Lower leg skin (tissue), 3 donors: ENCODE measurements around the gene SPATA33.
"Not testable (repeated sequence)": the region's sequence is repeated elsewhere in the genome, so short reads cannot be mapped to it uniquely, and the experiment has no call there.

Experiments
- CTCF ChIP-seq, 3 donors: fragments of 450-650 bp; IDR thresholded peaks; one replicate each; pipeline ENCODE4 v1.5.1; 2016; ENCODE audit warnings: antibody characterized with exemption in 3 of 3, mild to moderate bottlenecking in 3 of 3, moderate library complexity in 2 of 3
- POLR2A ChIP-seq, 2 donors: fragments of 450-650 bp; IDR thresholded peaks; one replicate each; pipeline ENCODE4 v1.6.1; 2016 to 2017; ENCODE audit warnings: antibody characterized with exemption in 2 of 2, mild to moderate bottlenecking in 1 of 2, moderate library complexity in 1 of 2

- not testable (repeated sequence) for TF ChIP-seq CTCF, POLR2A (IDR thresholded peaks at IDR 0.05)
Measured at GRCh38 chr16:89671565-89671964, 13.9 kb downstream of the SPATA33 start.
